HG02981 (cell line): Measurements from ENCODE around the gene SH3RF3.
"Not testable (repeated sequence)": the region's sequence is repeated elsewhere in the genome, so short reads cannot be mapped to it uniquely, and the experiment has no call there.

Experiments
- ATAC-seq: cut with Tn5 transposase; IDR thresholded peaks from one replicate; pipeline ENCODE4 v1.9.1; 2021; ENCODE audit warnings: mild to moderate bottlenecking, moderate library complexity; ENCODE audit not compliant: unreplicated experiment

The SH3RF3 gene

DNA sequence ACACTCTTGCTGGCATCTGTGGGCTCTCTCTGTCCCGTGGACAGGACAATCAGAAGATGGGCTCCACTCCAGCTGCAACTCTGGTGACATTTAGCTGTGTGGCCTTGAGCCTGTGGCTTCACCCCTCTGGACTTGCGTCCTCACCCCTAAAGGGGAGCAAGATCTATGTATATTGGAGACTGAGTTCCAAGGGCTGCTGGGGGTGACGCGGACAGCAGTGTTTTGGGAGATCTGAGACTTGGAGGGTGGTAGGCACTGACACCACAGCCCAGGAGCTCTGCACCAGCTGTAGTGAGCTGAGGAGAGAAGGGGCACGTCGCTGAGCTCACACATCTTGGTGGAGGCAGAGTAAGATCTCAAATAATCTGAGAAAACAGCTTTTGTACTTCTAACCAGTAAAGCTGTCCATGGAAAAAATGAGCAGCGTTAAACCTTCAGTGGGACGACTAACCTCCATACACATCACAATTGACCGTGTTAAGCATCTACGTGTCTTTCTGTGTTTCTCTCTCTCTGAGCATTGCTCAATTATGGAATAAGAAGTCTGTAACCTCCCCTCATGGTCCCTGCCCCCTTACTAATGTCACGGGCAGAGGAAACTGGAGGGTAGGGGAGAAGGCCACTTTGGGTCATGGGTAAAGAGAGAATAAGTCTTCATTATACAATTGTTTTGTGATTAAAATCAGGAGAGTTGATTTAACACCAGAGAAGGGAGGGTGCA is 85.8 kb downstream of the SH3RF3 start:
- no peak for ATAC-seq

- ATAC-seq = no peak
These were observed 86.9 kb downstream of the SH3RF3 start for GRCh38 chr2:109215866-109216265.

DNA sequence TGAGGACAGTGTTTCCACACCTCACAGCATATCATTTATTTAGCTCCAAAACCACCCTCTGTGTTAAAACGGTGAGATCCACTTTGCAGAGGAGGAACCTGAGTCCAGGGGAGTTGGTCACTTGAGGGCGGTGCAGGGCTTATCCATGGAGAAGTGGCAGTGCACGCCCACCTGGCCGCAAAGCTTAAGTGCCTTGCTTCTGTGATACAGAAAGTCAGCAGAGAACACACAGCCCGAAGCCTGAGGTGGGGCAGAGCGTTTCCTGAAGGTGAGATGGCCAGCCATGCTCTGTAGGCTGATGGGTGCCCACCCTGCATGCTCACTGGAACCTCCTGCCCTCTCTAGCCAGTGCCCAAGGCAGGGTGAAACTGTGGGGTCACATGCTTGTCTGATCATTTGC is 87.3 kb downstream of the SH3RF3 start:
- ATAC-seq = no peak

GRCh38 chr2:109217362-109218086 is 88.5 kb downstream of the SH3RF3 start:
- ATAC-seq = no peak

GRCh38 chr2:109218087-109218791 is 89.2 kb downstream of the SH3RF3 start:
- peak; percentile 42 for ATAC-seq

- no peak for ATAC-seq
These were observed 89.8 kb downstream of the SH3RF3 start for GRCh38 chr2:109218792-109219126.

DNA sequence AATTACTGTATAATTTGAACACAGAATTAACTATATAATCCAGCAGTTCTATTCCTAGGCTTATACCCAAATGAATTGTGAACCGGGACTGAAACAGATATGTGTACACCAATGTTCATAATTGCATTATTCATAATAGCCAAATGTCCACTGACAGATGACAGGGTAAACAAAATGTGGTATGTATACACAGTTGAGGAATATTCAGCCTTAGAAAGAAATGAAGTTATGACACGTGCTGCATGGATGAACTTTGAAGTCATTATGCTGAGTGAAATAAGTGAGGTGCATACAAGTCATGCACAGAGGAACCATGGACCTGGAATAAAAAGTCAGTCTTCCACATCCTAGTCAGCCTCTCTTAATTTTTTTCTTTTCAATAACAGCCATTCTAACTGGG is 91.9 kb downstream of the SH3RF3 start:
- ATAC-seq = no peak

- not testable (repeated sequence) for ATAC-seq
These were observed 92.3 kb downstream of the SH3RF3 start for GRCh38 chr2:109221316-109221715.

DNA sequence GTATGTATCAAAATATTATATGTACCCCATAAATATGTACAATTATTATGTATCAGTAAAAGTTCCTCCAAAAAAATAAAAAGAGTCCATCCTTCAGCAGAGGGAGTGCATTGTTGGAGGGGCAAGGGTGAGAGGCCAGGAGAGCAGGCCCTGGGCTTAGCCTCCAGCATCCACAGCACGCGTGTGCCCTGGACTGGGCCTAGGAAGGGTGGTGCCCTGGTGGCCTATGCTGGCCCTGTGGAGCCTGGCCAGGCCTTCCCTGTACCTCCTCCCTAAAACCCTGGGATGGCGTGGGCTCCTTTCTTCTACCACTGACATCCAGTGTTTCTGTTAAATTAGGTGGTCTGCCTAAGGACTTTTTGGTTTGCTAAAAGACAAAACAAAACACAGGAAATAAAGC is 93.4 kb downstream of the SH3RF3 start:
- no peak for ATAC-seq

DNA sequence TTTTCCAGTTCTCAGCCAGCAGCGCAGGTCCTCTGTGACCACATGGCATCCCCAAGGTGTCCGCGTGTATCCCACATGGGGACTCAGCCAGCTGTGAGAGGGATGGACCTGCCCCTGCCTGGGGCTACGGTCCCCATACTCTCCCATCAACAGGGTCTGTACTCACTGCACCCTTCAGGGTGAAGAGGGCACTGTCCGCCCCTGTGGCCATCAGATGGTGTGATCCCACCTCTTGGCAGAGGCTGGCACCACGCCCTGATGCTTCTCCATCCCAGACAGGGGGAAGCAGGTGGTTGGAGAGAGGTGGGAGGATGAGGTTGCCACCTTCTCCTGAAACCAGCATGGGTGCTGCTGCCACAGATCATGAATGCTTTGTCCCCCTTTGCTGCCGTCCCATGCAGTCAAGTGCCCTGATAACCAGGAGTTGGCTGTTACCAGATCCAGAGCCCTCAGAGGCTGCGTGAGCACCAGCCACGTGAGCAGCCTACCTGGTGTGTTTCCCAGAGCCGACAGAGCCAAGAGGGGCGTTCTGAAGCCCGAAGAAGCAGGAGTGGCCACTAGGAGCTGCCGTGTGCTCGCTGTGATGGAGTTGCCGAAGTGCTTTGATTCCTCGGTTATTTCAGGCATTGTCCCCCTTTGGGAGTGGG is 93.9 kb downstream of the SH3RF3 start:
- no peak for ATAC-seq

- ATAC-seq = no peak
These were observed 94.5 kb downstream of the SH3RF3 start for GRCh38 chr2:109223490-109223889.

DNA sequence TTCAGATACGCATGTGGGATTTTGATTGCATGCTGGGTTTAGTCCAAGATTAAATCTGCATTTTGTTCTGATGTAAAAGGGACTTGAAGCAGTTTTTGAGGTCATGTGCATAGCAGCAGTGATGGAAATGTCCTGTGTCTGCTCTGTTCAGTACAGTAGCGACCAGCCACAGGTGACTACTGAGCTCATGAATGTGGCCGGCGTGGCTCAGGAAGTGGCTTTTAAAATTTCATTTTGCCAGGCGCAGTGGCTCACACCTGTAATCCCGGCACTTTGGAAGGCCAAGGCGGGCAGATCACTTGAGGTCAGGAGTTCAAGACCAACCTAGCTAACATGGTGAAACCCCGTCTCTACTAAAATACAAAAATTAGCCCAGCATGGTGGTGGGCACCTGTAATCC is 95.3 kb downstream of the SH3RF3 start:
- not testable (repeated sequence) for ATAC-seq

DNA sequence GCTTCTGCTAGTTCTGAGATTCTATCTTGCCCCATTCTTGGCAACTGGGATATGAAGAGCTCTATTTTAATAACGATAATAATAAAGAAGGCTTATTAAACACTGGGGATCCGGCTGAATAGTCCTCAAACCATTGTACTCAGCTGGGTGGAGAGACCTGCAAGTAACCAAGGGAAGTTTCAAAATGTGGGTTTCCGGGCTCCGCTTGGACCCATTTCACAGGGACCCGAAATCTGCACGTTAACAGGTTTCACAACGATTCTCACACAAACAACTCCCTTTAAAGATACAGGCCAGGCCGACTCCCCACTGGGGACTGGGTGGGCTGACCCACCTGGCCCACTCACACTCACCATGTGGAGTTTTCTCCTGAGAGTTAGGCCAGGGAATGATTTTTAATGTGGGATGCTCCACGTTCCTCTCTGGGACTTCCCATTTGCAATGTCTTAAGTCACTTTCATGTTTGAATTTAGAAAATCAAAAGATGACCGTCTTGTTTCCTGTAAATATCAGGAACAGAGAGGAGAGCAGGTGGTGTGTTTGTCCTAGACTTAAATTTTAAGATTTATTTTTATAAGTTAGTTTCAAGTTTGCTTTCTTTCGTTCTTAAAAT is 96.3 kb downstream of the SH3RF3 start:
- no peak for ATAC-seq

GRCh38 chr2:109226128-109226527 is 97.1 kb downstream of the SH3RF3 start:
- ATAC-seq = no peak

DNA sequence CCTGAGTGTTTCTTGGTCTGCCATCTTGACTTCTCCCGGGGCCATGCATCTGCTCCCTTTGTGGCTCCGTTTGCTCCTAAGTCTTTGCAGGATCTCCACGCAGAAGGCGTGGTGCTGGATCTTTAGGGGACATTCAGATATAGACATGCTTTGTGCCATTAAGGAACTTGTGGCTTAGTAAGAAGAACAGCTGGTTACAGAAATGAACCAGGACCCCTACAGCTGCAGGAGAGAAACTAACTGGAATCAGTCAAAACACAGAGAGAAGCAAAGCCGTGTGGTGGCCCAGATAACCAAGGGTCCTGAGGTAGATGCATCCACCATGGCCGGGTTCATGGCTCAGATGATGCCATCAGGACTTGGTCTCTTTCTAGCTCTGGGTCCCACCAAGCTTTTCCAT is 97.6 kb downstream of the SH3RF3 start:
- no peak for ATAC-seq

DNA sequence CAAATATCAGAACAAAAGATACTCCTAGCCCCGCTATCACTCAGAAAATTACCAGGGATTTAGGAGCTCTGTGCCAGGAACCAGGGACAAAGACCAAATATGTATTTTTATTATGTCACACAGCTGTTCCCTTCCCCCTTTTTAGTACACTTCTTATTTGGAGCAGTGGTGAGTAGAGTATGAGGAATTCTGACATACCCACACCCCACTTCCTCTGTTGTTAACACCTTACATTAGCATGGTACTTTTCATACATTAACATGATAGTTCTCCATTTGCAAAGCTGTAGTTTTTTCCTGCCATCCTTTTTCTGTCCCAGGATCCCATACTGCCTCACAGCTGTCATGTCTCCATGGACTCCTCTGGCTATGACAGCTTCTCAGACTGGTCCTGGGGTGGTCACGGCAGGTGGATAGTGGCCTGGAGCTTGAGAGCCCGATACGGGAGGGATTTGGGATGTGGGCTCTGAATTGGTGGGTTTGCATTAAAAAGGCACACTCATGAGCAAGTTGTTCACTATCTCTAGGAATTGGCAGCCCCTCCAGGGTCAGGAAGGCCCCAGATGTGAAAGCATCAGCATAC is 100.2 kb downstream of the SH3RF3 start:
- ATAC-seq = no peak

GRCh38 chr2:109230941-109231420 is 102.0 kb downstream of the SH3RF3 start:
- no peak for ATAC-seq

DNA sequence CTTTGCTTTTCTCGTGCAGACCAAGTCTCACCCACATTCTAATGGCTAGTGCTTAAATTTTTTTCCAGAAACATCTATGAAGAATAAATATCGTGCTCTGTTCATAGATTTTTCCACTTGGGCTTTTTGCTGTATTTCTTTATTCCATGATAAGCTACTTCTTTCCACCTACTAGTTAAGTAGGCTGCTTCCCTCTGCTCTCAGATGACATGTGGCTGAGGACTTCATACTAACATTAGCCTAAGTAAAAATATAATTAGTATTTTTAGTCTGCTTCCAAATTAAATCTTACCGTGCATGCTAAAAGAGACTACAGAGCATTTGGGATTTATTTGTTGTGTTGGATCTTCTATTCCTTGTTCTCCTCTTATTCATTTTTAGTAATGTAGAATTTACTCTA is 102.4 kb downstream of the SH3RF3 start:
- no peak for ATAC-seq

DNA sequence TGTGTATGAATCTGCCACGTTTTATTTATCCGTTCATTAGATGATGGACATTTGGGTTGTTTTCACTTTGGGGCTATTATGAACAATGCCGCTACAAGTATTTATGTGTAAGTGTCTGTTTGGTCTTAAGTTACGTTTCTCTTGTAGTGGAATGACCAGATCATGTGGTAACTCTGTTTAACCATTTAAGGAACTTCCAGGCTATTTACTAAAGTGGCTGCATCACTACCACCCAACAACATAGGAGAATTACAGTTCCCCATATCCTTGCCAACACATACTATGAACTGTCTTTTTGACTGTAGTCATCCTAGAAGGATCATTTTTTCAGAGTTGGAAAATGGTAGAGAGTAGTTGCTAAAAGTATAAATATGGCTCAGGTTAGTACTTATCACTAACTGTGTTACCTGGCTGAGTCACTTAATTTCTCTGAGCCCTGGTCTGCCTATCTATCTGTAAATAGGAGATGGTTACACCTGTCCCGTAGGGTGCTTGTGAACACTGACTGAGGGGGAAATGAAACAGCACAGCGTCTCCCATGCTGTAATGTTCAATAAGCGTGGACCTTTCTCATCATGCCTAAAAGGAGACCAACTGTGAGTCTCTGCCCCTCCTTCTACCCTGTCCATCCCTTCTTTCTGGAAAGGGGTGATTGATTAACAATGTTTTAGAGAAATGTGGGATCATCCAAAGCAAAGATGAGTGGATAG is 103.1 kb downstream of the SH3RF3 start:
- peak; percentile 50 for ATAC-seq

GRCh38 chr2:109232909-109233308 is 103.9 kb downstream of the SH3RF3 start:
- ATAC-seq = no peak
